Endothelial cell (in vitro differentiated cells): Measurements from ENCODE around the gene TAS1R3. TPM values are rescaled to one million over a fixed set of nuclear protein-coding genes. Genes with fewer than 3 reads are reported as not detected.

Experiments used
- DNase-seq: peaks from one replicate; pipeline ENCODE4 v3.0.0; 2021; ENCODE audit warnings: low spot score
- H3K27ac Mint-ChIP-seq: one replicate; pipeline ENCODE4 v1.8.0; 2021; ENCODE audit warnings: mixed read lengths, inconsistent platforms; ENCODE audit not compliant: unreplicated experiment
- H3K27me3 Mint-ChIP-seq: one replicate; pipeline ENCODE4 v1.8.0; 2021; ENCODE audit warnings: mild to moderate bottlenecking, moderate library complexity, mixed read lengths, inconsistent platforms; ENCODE audit not compliant: unreplicated experiment
- H3K36me3 Mint-ChIP-seq: one replicate; pipeline ENCODE4 v1.8.0; 2021; ENCODE audit warnings: mild to moderate bottlenecking, low read depth, mixed read lengths, inconsistent platforms; ENCODE audit not compliant: unreplicated experiment
- H3K4me1 Mint-ChIP-seq: one replicate; pipeline ENCODE4 v1.8.0; 2021; ENCODE audit warnings: mild to moderate bottlenecking, mixed read lengths, inconsistent platforms; ENCODE audit not compliant: unreplicated experiment
- H3K4me3 Mint-ChIP-seq: one replicate; pipeline ENCODE4 v1.8.0; 2021; ENCODE audit warnings: mild to moderate bottlenecking, mixed read lengths, inconsistent platforms; ENCODE audit not compliant: unreplicated experiment
- H3K9me3 Mint-ChIP-seq: one replicate; pipeline ENCODE4 v1.8.0; 2021; ENCODE audit warnings: mixed read lengths, inconsistent platforms; ENCODE audit not compliant: unreplicated experiment
- total RNA-seq: library from RNA; stranded (reverse); fragmentation: NEBNext Ultra II Directional; extraction: Animal tissue kit (Norgen Biotek cat#: 25700); gene quantifications from one replicate; pipeline ENCODE4 v1.2.1, GENCODE V29; 2021; ENCODE audit not compliant: unreplicated experiment
- TF ChIP-seq, protein P1 (sequence below): fragments of 200-600 bp; sonication (generic); IDR thresholded peaks from one replicate; pipeline ENCODE4 v1.5.0; 2021; ENCODE audit warnings: antibody characterized with exemption; ENCODE audit not compliant: unreplicated experiment

Gene TAS1R3
- total RNA-seq, 1 donor from 2014 or later, result 1.2 TPM

DNA sequence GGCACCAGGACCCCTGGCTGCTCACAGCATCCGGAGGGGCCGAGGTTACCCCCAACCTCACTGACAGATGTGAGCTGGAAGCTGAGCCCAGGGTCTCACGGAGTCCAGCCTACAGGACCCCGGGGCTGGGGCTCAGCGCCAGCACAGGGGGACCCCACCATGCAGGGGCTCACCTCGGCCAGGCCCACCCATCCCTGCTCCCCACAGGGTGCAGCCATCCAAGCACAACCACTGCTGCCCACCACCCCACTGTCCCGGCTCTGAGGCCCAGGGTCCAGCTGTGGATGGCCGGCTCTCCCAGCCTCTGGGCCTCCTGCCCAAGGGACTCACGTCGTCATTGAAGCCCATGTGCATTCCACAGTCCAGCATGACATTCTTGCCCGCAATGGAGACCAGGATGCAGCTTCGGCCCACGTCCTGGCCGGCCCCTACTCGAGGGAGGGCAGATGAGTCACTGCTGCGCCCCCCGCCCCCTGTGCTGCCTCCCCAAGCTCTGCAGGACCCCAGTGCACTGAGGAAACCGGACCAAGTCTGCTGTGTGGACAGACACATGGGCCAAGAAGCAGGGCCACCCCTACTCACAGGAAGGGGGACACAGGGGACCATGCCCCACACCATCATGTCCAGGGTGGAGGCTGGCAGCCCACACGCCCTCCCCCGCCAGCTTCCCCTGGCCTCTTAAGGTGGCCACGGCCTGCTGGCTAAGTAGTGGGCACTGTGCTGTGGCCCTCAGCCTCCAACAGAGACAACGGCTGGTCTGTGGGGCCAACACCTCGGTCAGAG, 10.2 kb upstream of the TAS1R3 start:
- Mint-ChIP-seq H3K9me3 (no peaks in the 10 kb centered on the region), H3K27ac (no peak overlapping the region), H3K4me1 (peaks cover 15% of the 10 kb centered on the region), H3K4me3 (no peak overlapping the region), H3K27me3 (peaks cover 8% of the 10 kb centered on the region), H3K36me3 (peaks cover 14% of the 10 kb centered on the region)
- TF ChIP-seq, protein P1, sequence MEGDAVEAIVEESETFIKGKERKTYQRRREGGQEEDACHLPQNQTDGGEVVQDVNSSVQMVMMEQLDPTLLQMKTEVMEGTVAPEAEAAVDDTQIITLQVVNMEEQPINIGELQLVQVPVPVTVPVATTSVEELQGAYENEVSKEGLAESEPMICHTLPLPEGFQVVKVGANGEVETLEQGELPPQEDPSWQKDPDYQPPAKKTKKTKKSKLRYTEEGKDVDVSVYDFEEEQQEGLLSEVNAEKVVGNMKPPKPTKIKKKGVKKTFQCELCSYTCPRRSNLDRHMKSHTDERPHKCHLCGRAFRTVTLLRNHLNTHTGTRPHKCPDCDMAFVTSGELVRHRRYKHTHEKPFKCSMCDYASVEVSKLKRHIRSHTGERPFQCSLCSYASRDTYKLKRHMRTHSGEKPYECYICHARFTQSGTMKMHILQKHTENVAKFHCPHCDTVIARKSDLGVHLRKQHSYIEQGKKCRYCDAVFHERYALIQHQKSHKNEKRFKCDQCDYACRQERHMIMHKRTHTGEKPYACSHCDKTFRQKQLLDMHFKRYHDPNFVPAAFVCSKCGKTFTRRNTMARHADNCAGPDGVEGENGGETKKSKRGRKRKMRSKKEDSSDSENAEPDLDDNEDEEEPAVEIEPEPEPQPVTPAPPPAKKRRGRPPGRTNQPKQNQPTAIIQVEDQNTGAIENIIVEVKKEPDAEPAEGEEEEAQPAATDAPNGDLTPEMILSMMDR, result no peak
- no peak for DNase-seq

DNA sequence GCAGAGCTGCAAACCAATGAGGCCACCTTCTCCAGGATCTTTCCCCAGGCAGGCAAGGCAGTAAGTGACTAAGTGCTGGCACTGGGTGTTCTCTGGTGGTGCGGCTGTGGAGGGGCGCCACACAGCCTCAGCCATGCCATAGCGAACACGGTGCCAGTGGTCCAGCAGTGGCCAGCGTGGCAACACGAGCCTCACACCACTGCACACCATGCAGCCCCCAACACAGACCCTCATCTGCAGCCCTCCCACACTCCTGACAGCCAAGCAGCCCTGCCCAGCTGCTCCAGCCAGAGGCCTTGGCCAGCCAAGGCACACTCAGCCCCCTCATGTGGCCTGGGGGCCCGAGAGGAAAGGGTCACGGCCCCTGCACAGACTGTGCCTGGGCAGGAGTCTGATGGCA, 9.6 kb upstream of the TAS1R3 start:
- Mint-ChIP-seq H3K4me1 (peaks cover 19% of the 10 kb centered on the region), H3K27ac (no peak overlapping the region), H3K36me3 (peaks cover 14% of the 10 kb centered on the region), H3K27me3 (peaks cover 12% of the 10 kb centered on the region), H3K4me3 (no peak overlapping the region), H3K9me3 (no peaks in the 10 kb centered on the region)
- DNase-seq, result no peak
- TF ChIP-seq, protein P1, result no peak

DNA sequence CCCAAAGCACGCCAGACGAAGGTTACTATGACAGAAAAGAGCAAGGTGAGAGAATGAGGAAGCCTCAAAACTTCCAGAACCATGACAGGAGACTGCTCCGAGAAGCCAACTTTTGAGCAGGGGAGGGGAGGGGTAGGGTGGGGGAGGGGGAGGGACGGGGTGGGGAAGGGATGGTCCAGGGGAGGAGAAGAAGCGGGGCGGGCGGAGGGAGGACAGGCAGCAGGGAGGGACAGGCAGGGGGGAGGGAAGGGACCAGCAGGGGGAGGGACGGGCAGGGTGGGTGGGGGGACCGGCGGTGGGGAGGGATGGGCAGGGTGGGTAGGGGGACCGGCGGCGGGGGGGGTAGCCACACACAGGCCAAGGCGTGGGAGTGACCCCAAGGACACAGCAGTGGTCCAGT, 8.7 kb upstream of the TAS1R3 start:
- TF ChIP-seq, protein P1, result no peak
- Mint-ChIP-seq H3K4me3 (peak overlapping the region; percentile 56), H3K36me3 (peaks cover 11% of the 10 kb centered on the region), H3K27ac (no peak overlapping the region), H3K4me1 (peaks cover 17% of the 10 kb centered on the region), H3K9me3 (no peaks in the 10 kb centered on the region), H3K27me3 (peaks cover 12% of the 10 kb centered on the region)
- no peak for DNase-seq

DNA sequence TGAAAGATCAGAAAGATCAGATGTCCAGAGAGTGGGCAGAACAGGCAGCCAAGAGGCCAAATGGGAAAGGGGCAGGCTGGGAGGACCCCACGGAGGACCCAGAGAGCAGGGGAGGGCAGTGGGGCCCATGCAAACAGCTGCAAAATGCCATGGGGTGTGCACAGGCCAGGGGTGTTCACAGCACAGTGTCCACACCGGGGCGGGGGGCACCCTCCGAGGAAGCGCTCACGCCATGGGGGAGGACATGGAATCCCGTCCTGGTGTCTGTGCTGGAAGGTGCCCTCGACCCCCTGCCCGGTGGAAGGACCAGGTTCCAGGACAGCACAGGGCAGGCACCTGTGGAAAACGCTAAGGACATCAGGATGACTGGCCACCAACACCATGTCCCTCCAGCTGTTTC, 8.1 kb upstream of the TAS1R3 start:
- Mint-ChIP-seq H3K36me3 (peaks cover 11% of the 10 kb centered on the region), H3K9me3 (no peaks in the 10 kb centered on the region), H3K4me1 (peaks cover 16% of the 10 kb centered on the region), H3K27ac (no peak overlapping the region), H3K27me3 (peaks cover 12% of the 10 kb centered on the region), H3K4me3 (peak overlapping the region; percentile 94)
- no peak for DNase-seq
- TF ChIP-seq, protein P1, result no peak

DNA sequence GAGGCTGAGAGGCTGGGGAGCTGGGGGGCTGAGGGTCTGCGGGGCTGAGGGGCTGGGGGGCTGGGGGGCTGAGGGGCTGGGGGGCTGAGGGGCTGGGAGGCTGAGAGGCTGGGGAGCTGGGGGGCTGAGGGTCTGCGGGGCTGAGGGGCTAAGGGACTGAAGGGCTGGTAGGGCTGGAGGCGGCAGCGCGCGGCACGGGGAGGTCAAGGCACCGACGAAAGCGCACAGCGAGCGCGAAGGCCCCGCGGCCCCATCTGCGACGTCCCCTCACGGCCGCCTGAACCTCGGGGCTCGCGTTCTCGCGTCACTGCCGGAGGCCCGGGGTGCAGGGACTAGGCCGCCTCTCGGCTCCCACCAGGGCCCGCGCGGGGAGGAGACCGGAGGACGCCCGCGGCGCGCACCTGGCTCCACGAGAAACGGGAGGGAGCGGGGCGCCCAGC, 7.0 kb upstream of the TAS1R3 start:
- Mint-ChIP-seq H3K27ac (no peak overlapping the region), H3K4me3 (peak overlapping the region; percentile 89), H3K9me3 (no peaks in the 10 kb centered on the region), H3K36me3 (peaks cover 10% of the 10 kb centered on the region), H3K27me3 (peaks cover 15% of the 10 kb centered on the region), H3K4me1 (peaks cover 16% of the 10 kb centered on the region)
- no peak for DNase-seq
- TF ChIP-seq, protein P1, result no peak
